Dedifferentiated amniotic fluid mesenchymal stem cell (primary cell): ENCODE results near the gene INAFM1.
"Not testable (repeated sequence)": the region's sequence is repeated elsewhere in the genome, so short reads cannot be mapped to it uniquely, and the experiment has no call there.

ENCODE experiments used
- DNase-seq: peaks from one replicate; pipeline ENCODE4 v3.0.0-alpha.2; 2016; ENCODE audit errors: extremely low spot score

The INAFM1 gene

DNA sequence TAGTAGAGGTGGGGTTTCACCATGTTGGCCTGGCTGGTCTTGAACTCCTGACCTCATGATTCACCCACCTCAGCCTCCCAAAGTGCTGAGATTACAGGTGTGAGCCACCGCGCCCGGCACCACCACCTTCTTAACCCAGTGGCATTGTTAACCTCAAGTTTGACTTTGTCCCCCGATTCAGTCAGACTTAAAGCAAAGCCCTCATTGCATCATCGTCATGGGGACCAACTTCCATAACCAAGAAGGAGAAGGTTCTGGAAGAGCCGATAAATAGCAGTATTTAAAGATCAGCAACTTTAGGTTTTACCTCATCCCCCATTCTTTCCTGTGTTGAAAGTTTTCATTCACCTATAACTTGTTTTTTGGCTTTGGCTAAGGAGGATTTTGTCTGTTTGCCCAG, 6.7 kb upstream of the INAFM1 start:
- DNase-seq: no peak

DNA sequence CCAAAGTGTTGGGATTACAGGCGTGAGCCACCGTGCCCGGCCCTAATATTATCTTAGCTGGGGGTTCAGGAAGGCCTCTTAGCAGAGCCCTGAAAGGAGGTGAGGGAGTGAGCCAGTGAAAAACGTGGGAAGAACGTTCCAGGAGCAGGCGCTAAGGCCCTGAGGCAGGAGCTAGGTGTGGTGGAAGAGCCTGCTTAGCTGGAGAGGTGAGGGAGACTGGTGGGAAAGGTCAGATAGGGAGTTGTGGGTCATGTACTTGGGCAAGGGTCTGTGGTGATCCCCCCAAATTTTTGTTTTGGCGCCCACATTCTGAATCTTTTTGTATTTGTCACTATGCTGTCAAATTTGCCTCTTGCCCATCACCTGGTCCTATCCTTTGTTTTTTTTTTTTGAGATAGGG, 5.1 kb upstream of the INAFM1 start:
- DNase-seq: no peak

DNA sequence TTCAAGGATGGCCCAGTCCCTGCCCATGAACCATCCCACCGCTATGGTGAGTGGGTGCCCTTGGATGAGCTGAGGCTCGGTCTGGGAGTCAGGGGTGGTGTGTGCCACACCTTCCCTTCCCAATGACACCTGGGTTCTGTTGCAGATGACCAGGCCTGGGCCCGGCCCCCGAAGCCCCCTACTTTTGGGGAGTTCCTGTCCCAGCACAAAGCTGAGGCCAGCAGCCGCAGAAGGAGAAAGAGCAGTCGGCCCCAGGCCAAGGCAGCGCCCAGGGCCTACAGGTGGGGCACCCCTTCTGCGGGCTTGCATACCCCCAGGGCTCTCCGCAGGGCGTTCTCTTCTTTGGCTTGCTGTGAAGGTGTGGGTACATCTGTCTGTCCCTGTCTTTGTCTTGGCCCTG, 4.3 kb upstream of the INAFM1 start:
- no peak for DNase-seq

DNA sequence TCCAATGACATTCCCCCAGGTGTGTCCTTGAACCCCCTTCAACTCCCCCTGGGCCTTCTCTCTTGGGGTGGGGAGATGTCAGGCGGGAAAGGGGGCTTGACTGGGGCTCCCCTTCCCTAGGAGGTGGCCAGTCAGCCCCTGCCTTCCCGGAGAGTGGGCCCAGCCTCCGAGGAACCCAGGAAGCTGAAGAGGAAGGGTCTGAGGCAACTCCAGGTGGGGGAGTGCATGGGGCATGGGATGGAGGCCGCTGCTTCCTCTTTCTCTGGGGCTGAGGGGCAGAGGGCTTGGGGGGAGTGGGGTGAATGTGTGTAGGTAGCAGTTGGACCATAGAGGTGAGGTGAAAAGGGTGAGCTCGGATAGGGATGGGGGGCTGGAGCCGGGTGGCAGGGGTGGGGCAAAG, 2.7 kb upstream of the INAFM1 start:
- DNase-seq: no peak

DNA sequence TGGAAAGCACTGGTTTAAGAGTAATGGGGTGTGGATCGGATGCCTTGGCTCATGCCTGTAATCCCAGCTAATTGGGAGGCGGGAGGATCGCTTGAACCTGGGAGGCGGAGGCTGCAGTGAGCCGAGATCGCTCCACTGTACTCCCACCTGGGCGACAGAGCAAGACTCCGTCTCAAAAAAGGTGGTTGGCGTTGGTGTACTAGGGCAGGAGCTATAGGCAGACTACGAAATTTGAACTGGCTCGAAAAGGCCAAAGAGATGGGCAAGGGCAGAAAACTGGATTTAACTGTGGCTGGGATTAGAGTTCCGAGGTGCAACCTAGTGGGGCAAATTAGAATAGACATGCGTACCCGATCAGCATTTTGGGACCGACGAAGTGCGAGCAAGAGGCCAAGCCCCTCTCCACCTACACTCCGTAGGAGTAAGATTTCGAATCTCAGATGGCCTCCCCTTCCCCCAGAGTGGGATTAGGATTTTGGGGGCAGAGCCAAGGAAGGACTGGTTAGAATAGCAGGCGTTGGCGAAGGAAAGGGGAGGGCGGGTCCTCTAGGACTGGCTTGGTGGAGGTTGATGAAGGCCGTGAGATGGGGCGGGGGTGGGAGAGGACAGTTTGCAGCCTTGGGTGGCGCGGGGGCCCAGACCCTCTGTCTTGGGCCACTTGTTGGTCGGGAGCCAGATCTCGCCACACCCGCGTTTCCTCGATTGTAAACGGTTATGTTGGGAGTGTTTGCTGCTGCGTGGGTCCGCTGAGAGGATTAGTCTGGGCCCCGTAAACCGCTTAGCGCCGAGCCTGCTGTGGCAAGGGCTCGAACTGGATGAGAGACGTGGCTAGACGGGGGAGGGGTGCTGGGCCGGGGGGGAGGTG, 2.0 kb upstream of the INAFM1 start:
- DNase-seq: no peak

DNA sequence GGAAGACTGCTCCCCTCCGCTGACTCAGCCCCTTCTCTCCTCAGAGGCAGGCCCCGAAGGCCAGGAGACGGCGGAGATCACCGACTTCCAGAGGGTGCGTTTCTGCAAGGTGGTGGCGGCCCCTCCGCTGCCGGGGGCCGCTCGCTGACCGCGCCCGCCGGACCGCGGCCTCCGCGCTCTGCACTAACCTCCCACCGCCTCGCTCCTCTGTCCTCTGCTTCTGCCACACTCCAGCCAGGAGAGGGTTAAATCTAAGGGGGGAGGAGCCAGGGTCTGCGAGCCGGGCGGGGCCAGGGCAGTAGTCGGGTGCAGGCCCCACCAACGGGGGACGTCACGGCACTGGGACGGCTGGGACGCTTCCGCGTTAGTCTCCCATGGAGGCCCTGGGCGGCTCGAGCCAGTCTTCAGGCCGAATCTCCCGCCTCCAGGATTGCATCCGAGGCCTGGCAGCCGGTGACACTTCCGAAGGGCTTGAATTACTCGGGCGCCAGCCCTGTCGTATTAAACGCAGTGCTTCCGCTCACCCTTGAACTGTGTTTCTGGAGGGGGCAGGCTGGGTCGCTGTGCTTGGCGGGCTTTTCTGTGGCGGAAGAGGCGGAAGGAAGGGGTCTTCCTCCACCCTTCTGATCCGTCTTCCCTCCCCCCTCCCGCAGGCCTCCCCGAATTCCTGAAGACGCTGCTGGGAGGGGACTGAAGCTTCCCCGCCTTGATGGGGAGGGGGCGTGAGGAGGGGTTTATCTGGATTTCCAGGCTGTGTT, 1.2 kb upstream of the INAFM1 start:
- DNase-seq: peak; percentile 84

DNA sequence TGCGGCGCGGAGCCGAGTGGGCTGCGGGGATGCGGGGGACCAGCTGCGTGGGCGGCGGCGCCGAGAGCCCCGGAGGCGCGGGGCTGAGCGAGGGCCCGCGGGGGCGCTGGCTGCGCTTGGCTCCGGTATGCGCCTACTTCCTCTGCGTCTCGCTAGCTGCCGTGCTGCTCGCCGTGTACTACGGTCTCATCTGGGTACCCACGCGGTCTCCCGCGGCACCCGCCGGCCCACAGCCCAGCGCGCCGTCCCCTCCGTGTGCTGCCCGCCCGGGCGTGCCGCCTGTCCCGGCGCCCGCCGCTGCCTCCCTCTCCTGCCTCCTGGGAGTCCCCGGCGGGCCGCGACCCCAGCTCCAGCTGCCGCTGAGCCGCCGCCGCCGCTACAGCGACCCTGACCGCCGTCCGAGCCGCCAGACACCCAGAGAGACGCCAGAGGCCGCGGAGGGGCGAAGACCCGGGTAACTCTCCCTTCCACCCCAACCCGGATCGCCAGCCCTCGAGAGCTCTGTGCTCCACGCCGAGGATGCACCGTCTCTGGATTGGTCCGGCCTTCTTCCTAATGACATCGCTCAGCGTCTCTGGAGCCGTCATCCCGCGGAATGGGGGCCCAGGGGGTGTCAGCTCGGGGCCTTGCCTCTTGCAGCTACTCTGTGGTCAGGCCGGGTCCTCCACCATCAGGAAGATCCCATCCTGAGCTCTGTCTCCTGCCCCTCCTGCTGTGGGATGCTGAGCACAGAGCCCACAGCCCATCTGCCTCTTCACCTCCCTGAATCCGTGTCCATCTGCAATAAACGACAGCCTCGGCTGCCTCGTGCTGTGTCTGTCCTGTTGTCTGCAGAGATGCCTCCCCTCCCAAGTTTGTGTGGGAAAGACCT, 441 bp downstream of the INAFM1 start:
- no peak for DNase-seq

DNA sequence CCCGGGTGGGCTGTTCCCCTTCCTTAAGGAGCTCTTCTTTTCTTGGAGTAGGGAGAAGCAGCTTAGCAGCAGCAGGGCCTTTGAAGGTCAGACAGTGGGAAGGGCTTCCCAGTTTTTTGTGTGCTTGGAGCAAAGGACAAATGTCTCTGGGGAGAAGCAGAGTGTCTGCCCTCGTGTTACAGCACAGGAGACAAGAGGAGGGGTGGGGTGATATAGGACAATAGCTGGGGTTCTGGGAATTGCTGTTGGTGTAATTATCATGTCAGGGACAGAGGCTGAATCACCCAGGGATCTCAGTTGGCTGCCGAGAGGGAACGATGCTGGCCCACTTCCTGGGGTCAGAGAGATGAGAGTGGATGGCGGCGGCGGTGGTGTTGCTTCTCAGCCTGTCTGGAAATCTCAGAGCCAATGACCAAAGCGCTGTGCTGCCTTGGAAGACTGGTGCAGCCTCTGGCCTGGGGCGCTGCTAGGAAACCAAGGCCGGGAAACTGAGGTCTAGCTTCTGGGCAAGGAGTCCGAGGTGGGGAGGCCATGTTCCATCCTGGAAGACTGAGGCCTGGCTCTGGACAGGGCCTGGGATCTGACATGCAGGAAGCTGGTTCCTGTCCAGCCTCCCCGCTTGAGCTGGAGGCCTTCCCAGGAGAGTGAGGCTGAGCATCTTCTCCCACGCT, 1.2 kb downstream of the INAFM1 start:
- DNase-seq: no peak

DNA sequence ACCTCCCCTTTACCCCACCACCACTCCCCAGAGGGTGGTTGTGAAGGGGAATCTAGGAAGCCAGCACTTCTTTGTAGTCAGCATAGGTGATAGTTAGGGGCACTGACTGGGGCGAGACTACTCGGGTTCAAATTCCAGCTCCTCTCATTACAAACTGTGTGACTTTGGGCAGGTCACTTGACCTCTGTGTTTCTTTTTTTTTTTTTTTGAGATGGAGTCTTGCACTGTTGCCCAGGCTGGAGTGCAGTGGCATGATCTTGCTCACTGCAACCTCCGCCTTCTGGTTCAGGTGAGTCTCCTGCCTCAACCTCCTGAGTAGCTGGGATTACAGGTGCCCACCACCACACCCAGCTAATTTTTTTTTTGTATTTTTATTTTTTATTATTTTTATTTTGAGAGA, 1.8 kb downstream of the INAFM1 start:
- not testable (repeated sequence) for DNase-seq

DNA sequence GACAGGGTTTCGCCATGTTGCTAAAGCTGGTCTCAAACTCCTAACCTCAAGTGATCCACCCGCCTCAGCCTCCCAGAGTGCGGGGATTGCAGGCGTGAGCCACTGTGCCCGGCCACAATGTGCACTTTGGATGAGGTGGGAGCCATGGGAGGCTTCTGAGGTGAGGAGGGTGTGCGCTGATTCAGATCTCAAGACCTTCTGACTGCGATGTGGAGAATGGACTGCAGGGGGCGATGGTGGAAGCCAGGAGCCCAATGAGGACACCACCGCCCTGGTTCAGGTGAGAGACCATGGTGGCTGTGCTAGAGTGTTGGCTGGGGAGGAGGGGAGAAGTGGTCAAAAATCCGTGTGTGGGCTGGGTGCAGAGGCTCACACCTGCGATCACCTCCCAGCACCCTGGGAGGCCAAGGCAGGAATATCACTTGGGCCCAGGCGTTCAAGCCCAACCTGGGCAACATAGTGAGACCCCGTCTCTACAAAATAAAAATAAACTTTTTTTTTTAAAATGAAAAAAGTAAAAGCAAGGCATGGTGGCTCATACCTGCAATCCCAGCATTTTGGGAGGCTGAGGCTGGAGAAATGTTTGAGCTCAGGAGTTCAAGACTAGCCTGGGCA, 5.6 kb downstream of the INAFM1 start:
- no peak for DNase-seq

DNA sequence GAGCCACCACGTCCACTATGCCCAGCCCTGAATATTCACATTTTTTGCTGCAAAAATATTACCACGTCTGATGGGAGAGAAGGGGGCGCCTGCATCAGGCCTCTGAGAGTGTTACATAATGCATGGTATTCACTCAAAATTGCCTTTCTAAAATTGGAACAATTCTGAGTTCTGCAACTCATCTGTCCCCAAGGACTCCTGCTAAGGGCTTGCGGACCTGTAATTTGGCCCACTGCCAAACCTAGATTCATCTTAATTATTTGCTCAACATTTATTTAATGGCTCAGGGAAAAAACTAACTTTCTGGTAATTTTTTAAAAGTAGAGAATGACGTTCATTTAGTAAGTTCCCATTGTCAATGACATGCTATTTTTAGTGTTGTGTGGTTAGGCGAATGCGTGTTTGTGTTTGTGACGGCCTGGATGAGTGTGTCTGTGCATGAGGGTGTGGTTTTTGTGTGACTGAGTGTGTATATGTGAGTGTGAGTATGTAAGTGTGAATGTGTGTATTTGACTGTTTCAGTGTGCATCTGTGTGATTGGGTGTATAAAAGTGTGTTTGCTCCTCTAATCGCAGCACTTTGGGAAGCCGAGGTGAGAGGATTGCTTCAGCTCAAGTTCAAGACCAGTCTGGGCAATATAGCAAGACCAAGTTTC, 8.8 kb downstream of the INAFM1 start:
- DNase-seq: no peak

DNA sequence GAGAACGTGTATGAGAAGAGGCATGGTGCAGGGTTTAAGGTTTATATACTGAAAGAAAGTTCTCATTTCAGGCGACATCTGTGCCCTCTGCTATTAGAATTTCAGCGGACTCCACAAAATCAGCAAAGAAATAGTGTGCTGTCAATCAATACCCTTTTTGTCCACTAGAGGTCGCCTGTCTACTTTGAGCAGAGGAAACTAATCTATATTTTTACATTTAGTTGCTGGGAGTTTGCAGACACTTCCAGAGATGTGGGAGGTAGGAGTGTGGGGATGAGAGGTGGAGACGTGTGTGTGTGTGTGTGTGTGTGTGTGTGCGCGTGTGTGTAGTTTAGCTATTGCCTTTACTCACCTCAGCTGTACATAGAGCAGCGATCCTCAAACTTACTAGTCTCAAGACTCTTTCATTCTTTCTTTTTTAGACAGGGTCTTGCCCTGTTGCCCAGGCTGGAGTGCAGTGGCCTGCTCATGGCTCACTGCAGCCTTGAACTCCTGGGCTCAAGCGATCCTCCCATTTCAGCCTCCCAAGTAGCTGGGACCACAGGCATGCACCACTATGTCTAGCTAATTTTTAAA, 9.7 kb downstream of the INAFM1 start:
- DNase-seq: peak; percentile 67

DNA sequence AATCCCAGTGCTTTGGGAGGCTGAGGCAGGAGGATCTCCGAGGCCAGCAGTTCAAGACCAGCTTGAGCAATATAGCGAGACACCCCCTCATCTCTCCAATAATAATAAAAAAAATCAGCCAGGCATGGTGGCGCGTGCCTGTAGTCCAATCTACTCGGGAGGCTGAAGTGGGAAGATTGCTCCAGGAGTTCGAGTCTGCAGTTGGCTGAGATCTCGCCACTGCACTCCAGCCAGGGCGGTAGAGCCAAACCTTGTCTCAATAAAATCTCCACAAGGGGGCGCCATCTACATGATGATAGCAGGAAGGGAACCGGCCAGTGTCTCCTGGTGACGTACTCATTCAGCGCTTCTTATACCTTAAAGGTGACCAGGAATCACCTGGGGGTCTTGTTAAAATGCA, 21.4 kb downstream of the INAFM1 start:
- DNase-seq: peak; percentile 78

DNA sequence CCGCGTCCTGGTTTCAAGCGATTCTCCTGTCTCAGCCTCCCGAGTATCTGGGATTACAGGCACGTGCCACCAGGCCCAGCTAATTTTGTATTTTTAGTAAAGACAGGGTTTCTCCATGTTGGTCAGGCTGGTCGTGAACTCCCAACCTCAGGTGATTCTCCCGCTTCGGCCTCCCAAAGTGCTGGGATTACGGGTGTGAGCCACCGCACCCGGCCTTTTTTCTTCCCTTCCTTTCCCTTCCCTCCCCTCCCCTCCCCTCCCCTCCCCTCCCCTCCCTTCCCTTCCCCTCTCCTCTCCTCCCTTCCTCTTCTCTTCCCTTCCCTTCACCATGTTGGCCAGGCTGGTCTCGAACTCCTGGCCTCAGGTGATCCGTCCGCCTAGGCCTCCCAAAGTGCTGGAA, 26.2 kb downstream of the INAFM1 start:
- DNase-seq: not testable (repeated sequence)

DNA sequence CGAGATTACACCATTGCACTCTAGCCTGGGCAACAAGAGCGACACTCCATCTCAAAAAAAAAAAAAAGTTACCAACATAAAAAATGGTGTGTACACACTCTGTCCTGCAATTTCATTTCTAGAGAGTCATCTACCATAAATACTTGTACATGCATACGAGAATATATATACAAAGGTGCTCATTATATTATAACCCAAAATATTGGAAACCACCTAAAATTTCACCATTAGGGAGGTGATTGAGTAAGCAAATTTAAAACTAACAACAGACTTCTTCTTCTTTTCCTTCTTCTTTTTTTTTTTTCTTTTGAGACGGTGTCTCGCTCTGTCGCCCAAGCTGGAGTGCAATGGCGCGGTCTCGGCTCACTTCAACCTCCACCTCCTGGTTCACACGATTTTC, 27.6 kb downstream of the INAFM1 start:
- no peak for DNase-seq

DNA sequence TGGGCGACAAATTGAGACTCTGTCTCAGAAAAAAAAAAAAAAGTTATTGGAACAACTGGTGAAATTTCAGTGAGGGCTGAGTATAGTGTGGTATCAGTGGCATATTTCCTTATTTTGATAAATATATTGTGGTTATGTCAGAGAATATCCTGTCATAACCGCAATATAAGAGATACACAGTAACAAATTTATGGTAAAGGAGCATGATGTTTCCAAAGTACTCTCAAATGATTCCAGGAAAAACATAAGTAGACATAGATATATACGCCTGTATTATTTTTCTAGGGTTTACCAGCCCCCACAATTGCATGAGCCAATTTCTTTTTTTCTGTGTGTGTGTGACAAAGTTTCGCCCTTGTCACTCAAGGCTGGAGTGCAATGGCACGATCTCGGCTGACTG, 29.3 kb downstream of the INAFM1 start:
- no peak for DNase-seq

DNA sequence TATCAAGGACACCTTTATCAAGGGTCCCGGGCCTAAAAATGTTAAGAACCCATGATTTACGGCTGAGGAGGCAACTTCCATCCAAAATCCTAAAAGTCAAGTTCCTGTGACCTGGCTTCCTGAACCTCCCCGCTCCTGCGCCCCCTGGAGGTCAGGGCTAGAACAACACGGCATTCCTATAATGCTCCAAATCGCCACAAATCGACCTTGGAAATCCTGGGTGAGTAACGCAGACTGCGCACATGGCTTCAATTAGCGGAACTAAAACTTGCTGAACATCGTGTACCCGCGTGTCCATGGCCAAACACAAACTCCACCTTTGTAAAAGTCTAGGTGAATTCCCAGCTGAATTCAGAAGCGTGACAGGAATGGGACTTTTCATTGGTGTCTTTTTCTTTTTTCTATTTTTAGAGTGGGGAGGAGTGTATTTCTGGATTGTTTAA, 30.6 kb downstream of the INAFM1 start:
- DNase-seq: peak; percentile 92

DNA sequence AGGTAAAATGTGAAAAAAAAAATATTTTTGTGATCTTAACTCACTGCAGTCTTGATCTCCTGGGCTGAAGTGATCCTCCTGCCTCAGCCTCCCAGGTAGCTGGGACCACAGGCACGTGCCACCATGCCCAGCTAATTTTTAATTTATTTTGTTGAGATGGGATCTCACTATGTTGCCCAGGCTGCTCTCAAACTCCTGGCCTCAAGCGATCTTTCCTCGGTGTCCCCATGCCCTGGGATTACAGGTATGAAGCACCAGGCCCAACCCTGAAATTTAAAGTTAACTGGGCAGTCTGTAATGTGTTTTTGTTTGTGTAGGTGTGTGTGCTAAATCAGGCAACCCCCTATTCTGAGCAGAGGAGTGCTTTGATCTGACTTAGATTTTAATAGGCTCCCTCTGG, 31.6 kb downstream of the INAFM1 start:
- no peak for DNase-seq

DNA sequence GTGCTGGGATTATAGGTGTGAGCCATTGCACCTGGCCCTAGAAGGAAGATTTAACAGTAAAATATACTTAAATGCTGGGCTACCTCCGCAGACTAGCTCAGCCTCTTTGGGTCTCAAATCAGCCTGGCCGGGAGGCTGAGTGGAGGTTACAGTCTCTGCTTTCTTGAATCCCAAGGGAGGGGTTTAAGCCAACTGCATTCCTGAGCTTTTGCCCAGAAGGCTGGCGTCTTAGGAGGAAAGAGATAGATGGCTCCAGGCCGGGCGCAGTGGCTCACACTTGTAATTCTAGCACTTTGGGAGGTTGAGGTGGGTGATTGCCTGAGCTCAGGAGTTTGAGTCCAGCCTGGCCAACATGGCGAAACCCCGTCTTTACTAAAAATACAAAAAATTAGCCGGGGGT, 34.4 kb downstream of the INAFM1 start:
- DNase-seq: no peak

DNA sequence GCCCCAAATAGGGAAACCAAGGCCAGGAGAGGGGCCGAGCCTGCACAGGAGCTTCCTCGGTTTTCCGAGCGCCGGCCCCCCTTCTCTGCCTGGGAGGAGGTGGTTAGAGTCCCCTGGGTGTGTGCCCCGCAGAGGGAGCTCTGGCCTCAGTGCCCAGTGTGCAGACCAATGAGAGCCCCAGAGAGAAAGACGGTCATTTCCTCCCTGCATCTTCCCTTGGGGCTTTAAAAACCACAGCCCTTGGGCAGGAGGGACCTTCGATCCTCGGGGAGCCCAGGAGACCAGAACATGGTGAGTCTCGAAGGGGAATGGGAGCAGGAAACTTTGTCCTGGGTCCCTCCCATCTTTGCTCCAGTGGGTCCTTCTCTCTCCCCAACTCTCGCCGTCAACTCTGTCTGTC, 34.9 kb downstream of the INAFM1 start, which contains the start of gene C5AR1:
C5AR1 (plus strand) TSS at position 254 of the 400 bp plus-strand sequence; CDS start at position 289, 35 bp downstream.
- DNase-seq: no peak
